PC-3 (cell line): ENCODE results near the gene CENPE.

Source experiments
- CTCF ChIP-seq: fragments of 300-600 bp; sonication (generic); conservative IDR thresholded peaks from 2 replicates; pipeline ENCODE4 v1.5.1; 2017; ENCODE audit warnings: antibody characterized with exemption, low read depth, mild to moderate bottlenecking, low read length
- EZH2 ChIP-seq: fragments of 300-600 bp; sonication (generic); IDR thresholded peaks from one replicate; pipeline ENCODE4 v1.6.1; 2017; ENCODE audit warnings: antibody characterized with exemption, mild to moderate bottlenecking, low read length; ENCODE audit not compliant: unreplicated experiment
- EZH2phosphoT487 ChIP-seq: fragments of 300-600 bp; sonication (generic); IDR thresholded peaks from 2 replicates; pipeline ENCODE4 v1.6.1; 2018; ENCODE audit warnings: mild to moderate bottlenecking, antibody characterized with exemption, low read length, borderline replicate concordance

DNA sequence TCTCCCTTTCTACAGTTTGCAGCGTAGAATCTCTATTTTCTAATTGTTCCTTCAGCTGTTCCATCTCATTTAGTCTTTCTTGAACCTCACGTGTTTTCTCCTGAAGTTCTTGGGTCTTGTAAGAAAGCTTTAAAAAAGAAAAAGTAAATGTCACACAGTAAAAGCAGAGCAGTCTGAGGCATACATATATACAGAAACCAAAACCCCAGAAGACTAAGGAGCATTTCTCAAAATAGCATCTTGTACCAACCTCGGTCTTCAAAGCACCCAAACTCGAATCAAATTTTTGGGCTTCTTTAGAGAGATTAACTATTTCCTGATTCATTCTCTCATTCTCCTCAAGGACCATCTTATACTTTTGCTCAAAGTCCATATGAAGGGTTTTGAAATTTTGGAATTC, 39.4 kb downstream of the CENPE start:
- no peak for TF ChIP-seq CTCF
- no peak for TF ChIP-seq EZH2
- TF ChIP-seq EZH2phosphoT487: no peak
